Adrenal gland (tissue), 12 donors: Measurements from ENCODE around the gene USP49. TPM values are rescaled to one million over a fixed set of nuclear protein-coding genes. Genes with fewer than 3 reads are reported as not detected.
A peak's percentile ranks its signal among the peaks of the same experiment; 100 is the strongest.

Experiments used
- DNase-seq, 7 donors: peaks; one replicate each; pipeline ENCODE4 v3.0.0-alpha.2; 2019 to 2020
- H3K27ac ChIP-seq, 5 donors: fragments of 200-600 bp; sonication (generic) in 4 of 5; 1 replicate in 3 of 5; 2 replicates in 2 of 5; pipeline versions ENCODE4 v1.5.1 to v1.8.0; 2016 to 2020; ENCODE audit warnings: mild to moderate bottlenecking in 1 of 5
- H3K27me3 ChIP-seq: fragments of 200-600 bp; 2 replicates; pipeline ENCODE4 v1.8.0; 2021
- H3K36me3 ChIP-seq, 2 donors: fragments of 200-600 bp; replicated peaks in 1 of 2; 1 replicate in 1 of 2; 2 replicates in 1 of 2; pipeline versions ENCODE4 v1.5.1 to v1.8.0; 2018 to 2022
- H3K4me1 ChIP-seq, 2 donors: fragments of 200-600 bp; replicated peaks in 1 of 2; 1 replicate in 1 of 2; 2 replicates in 1 of 2; pipeline versions ENCODE4 v1.5.1 to v1.8.0; 2018 to 2021
- H3K4me3 ChIP-seq, 4 donors: fragments of 200-600 bp; sonication (generic) in 3 of 4; one replicate each; pipeline ENCODE4 v1.5.1; 2016 to 2018
- H3K9me3 ChIP-seq, 3 donors: fragments of 200-600 bp; sonication (generic) in 1 of 3; replicated peaks in 1 of 3; 1 replicate in 2 of 3; 2 replicates in 1 of 3; pipeline versions ENCODE4 v1.5.1 to v1.8.0; 2016 to 2021
- CTCF ChIP-seq, 6 experiments: fragments of 450-650 bp in 4 of 6; fragments of 200-600 bp in 2 of 6; sonication (generic) in 1 of 6; IDR thresholded peaks; 1 replicate in 5 of 6; 2 replicates in 1 of 6; pipeline versions ENCODE4 v1.5.1 to v1.8.0; 2016 to 2021; ENCODE audit warnings: antibody characterized with exemption in 6 of 6, mild to moderate bottlenecking in 2 of 6, moderate library complexity in 1 of 6
- POLR2A ChIP-seq, 2 donors: fragments of 450-650 bp; IDR thresholded peaks; one replicate each; pipeline ENCODE4 v1.6.1; 2017; ENCODE audit warnings: antibody characterized with exemption in 2 of 2, mild to moderate bottlenecking in 2 of 2, moderate library complexity in 1 of 2
- WGBS, 4 donors: extraction: QIAGEN DNeasy Blood & Tissue Kit in 2 of 4; methylation state at CpG; one replicate each; pipeline versions ENCODE4 v1.1.5 to v1.1.7; 2013 to 2017; 5-methylcytosine and 5-hydroxymethylcytosine counted together
- intact Hi-C, 2 donors: fragments of 100-400 bp; cut with DNase I; formaldehyde crosslinking; loops; one replicate each; pipeline versions ENCODE4 v1.14.1 to v1.15.0; 2022 to 2023
- polyA plus RNA-seq, 3 donors: library from polyadenylated mRNA; stranded (reverse); fragments of 200-250 nt in 2 of 3; fragments of 350-450 nt in 1 of 3; fragmentation: Illumina TruSeq in 1 of 3; extraction: RNeasy Lipid Tissue Mini Kit (QIAGEN cat#74804) in 1 of 3; gene quantifications; one replicate each; pipeline ENCODE4 v1.2.3, GENCODE V29; 2013 to 2014
- total RNA-seq, 9 donors: library from RNA; depleted of rRNA in 4 of 9; stranded (reverse); fragments of >200 nt in 4 of 9; fragments of 120-200 nt in 1 of 9; fragmentation: NEBNext Ultra II Directional in 1 of 9; extraction: Animal tissue kit (Norgen Biotek cat#: 25700) in 1 of 9; gene quantifications; one replicate each; pipeline versions ENCODE4 v1.1.0 to v1.2.4, GENCODE V29; 2013 to 2023
- donor health status: healthy with polysubstance abuse.
- donor health status: Bipolar disorder and iron deficiency.
- donor health status: DM: yes; HTN: yes; CAD: no.
- donor health status: DM: no; HTN: no; CAD: no.
- donor health status: DM: no; HTN: no; CAD: no.
- donor health status: DM: yes; HTN: yes; CAD: no.

Gene USP49
- total and polyA plus RNA-seq, 12 donors: 1.5 to 6.2 (median 3.4) TPM

GRCh38 chr6:41874741-41875140, 20.4 kb downstream of the USP49 start:
- no peak for DNase-seq
- no peaks in the 10 kb centered on the region for H3K9me3 ChIP-seq
- intact Hi-C loops: no loop called here
- no peak overlapping the region for H3K4me3 ChIP-seq
- no peaks in the 10 kb centered on the region for H3K36me3 ChIP-seq
- 33 to 43% (median 37%) methylated on average over 1 of the region's 1 CpG for WGBS, 4 donors
- peaks cover 0 to 5% of the 10 kb centered on the region in 2 donors for H3K4me1 ChIP-seq
- no peaks in the 10 kb centered on the region for H3K27me3 ChIP-seq
- H3K27ac ChIP-seq: no peak overlapping the region
- no peak for TF ChIP-seq CTCF (IDR thresholded peaks at IDR 0.05)
- TF ChIP-seq POLR2A (IDR thresholded peaks at IDR 0.05): no peak

- TF ChIP-seq CTCF (IDR thresholded peaks at IDR 0.05) (no peak), POLR2A (IDR thresholded peaks at IDR 0.05) (no peak)
- 83 to 94% (median 89%) methylated on average over 13 of the region's 13 CpGs for WGBS, 4 donors
- Histone ChIP-seq H3K4me3 (no peak overlapping the region), H3K4me1 (peaks cover 0 to 5% of the 10 kb centered on the region in 2 donors), H3K9me3 (no peaks in the 10 kb centered on the region), H3K36me3 (no peaks in the 10 kb centered on the region), H3K27me3 (no peaks in the 10 kb centered on the region), H3K27ac (no peak overlapping the region)
- DNase-seq: peak in 1 of 7 donors; percentile 8
- intact Hi-C loops: no loop called here
These were observed 23.0 kb downstream of the USP49 start for GRCh38 chr6:41872147-41872546.

- peaks cover 0 to 5% of the 10 kb centered on the region in 2 donors for H3K4me1 ChIP-seq
- no peak overlapping the region for H3K27ac ChIP-seq
- intact Hi-C loops: no loop called here
- no peaks in the 10 kb centered on the region for H3K36me3 ChIP-seq
- no peak for DNase-seq
- no peak overlapping the region for H3K4me3 ChIP-seq
- TF ChIP-seq POLR2A (IDR thresholded peaks at IDR 0.05) (no peak), CTCF (IDR thresholded peaks at IDR 0.05) (no peak)
- no peaks in the 10 kb centered on the region for H3K9me3 ChIP-seq
- H3K27me3 ChIP-seq: no peaks in the 10 kb centered on the region
- WGBS, 4 donors: 91 to 94% (median 93%) methylated on average over 2 of the region's 2 CpGs
These were observed 23.5 kb downstream of the USP49 start for GRCh38 chr6:41871691-41872090.

- Histone ChIP-seq H3K27me3 (no peaks in the 10 kb centered on the region), H3K4me3 (no peak overlapping the region), H3K9me3 (no peaks in the 10 kb centered on the region), H3K36me3 (no peaks in the 10 kb centered on the region), H3K4me1 (peaks cover 4% of the 10 kb centered on the region in 2 donors), H3K27ac (no peak overlapping the region)
- no peak for DNase-seq
- intact Hi-C loops: no loop called here
- WGBS, 4 donors: 93 to 95% (median 94%) methylated on average over 6 of the region's 6 CpGs
- TF ChIP-seq CTCF (IDR thresholded peaks at IDR 0.05) (no peak), POLR2A (IDR thresholded peaks at IDR 0.05) (no peak)
These were observed 35.8 kb downstream of the USP49 start for GRCh38 chr6:41859356-41859755.
